T47D (cell line): ENCODE measurements around the gene CRYGD.
"Not testable (repeated sequence)": the region's sequence is repeated elsewhere in the genome, so short reads cannot be mapped to it uniquely, and the experiment has no call there.

Experiments used
- DNase-seq, 2 experiments: peaks; one replicate each; pipeline versions ENCODE4 v3.0.0 to v3.0.0-alpha.2; 2011 to 2012; ENCODE audit warnings: low read depth in 1 of 2, low spot score in 1 of 2
- JUND ChIP-seq: IDR thresholded peaks from 2 replicates; pipeline ENCODE4 v1.6.1; 2012; ENCODE audit warnings: low read depth
- in situ Hi-C: cut with HindIII; loops from 2 replicates; pipeline ENCODE4 v1.10.0; 2016; ENCODE audit warnings: low sequenced_read_pairs, low pct_unique_long_range_greater_than_20kb

The CRYGD gene

GRCh38 chr2:208124013-208124715 is at the start of gene CRYGD:
Gene CRYGD (minus strand): TSS chr2:208124524. CDS start chr2:208124473, 51 bp downstream.
- DNase-seq, in situ Hi-C loops: not testable (repeated sequence)

GRCh38 chr2:208172125-208172524 is 47.8 kb upstream of the CRYGD start:
- in situ Hi-C loops, result no loop called here
- TF ChIP-seq JUND, result no peak
- DNase-seq, result no peak

GRCh38 chr2:208164951-208165755 is 40.8 kb upstream of the CRYGD start:
- in situ Hi-C loops, result no loop called here
- no peak for DNase-seq
- TF ChIP-seq JUND, result no peak

- in situ Hi-C loops, result no loop called here
- DNase-seq, result no peak
These were observed 39.2 kb upstream of the CRYGD start, which contains the start of gene CRYGA for GRCh38 chr2:208163489-208163888. Gene CRYGA (minus strand): TSS chr2:208163589. CDS start chr2:208163556, 33 bp downstream.

GRCh38 chr2:208156439-208156838 is 32.1 kb upstream of the CRYGD start:
- in situ Hi-C loops, result no loop called here
- TF ChIP-seq JUND, result no peak
- DNase-seq, result no peak

More at GRCh38 chr2:208163489-208163888, 39.2 kb upstream of the CRYGD start, which contains the start of gene CRYGA:
- TF ChIP-seq JUND, result no peak

GRCh38 chr2:208153156-208153555 is 28.8 kb upstream of the CRYGD start:
- TF ChIP-seq JUND, result no peak
- in situ Hi-C loops, result no loop called here
- no peak for DNase-seq

GRCh38 chr2:208150956-208151355 is 26.6 kb upstream of the CRYGD start:
- no peak for DNase-seq
- no peak for TF ChIP-seq JUND
- in situ Hi-C loops, result no loop called here

DNA sequence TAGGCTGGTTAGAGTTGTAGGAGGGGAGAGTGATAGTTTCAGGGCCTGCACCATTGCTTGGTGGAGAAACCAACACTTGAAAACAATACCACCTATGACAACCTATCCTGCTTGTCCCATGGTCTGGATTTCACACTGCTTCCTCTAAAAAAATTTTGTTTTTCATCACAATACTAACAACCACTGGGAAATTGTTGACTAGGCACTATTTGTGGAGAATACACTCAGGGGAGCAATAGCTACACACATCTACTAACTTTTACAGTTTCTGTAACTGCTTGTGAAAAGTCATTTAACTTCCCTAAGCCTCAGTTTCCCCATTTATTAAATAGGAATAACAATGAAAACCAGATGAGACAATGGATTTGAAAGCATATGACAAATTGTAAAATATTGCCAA is 25.8 kb upstream of the CRYGD start:
- TF ChIP-seq JUND, result no peak
- in situ Hi-C loops, result no loop called here
- no peak for DNase-seq

DNA sequence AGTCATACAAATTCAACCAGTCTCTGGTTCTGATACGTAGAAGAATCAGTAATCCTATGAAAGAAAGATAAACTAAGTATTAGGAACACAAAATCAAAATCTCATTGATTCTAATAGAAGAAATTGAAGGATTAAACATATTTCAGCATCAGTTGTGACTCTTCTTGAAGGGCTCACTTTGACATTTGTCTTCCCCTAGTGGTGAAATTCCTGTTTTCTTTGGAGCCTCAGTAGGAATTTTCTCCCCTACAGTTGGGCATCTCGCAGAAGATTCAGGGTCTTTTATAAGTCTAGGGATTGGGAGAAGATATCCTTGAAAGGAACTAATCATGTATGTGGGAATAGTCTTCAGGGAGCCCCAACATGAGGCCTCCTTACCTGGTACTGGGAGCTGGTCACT is 24.5 kb upstream of the CRYGD start:
- in situ Hi-C loops, result no loop called here
- no peak for TF ChIP-seq JUND
- DNase-seq, result no peak

GRCh38 chr2:208147759-208148158 is 23.4 kb upstream of the CRYGD start:
- in situ Hi-C loops, result no loop called here
- DNase-seq, result no peak
- TF ChIP-seq JUND, result no peak

GRCh38 chr2:208147008-208147407 is 22.7 kb upstream of the CRYGD start:
- no peak for TF ChIP-seq JUND
- no peak for DNase-seq
- in situ Hi-C loops, result no loop called here

DNA sequence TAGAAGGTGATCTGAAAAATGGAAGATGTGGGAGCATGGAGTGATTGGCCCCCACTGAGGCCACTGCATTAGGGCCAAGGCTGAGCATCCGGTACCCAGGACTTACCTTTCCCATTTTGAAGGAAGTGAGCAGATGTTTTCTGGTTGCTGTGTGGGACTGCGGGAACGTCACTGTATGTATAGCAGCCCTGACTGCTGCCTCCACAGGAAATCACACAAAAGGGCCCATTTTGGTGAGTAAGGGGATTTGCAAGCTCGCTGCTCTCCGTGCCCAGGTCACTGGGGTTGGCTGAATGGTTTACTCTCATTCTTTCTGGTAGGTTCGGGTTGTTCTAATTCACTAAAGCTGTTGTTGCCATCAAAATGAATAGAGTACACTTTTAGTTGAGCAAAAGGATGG is 21.7 kb upstream of the CRYGD start, which contains the start of gene CRYGB:
CRYGB (minus strand) TSS at position 153 of the 400 bp plus-strand sequence; CDS start at position 115, 38 bp downstream.
- DNase-seq, result no peak
- in situ Hi-C loops, result no loop called here
- TF ChIP-seq JUND, result no peak
